Liver (tissue), 9 donors: ENCODE measurements around the gene KRT80. TPM values are rescaled to one million over a fixed set of nuclear protein-coding genes. Genes with fewer than 3 reads are reported as not detected.

Experiments
- DNase-seq: peaks from one replicate; pipeline ENCODE4 v3.0.0-alpha.2; 2017; ENCODE audit warnings: low spot score
- H3K27ac ChIP-seq, 2 donors: one replicate each; pipeline ENCODE4 v1.7.0; 2013; ENCODE audit warnings: inconsistent platforms in 2 of 2, low read length in 2 of 2, control low read depth in 1 of 2, low read depth in 1 of 2, mild to moderate bottlenecking in 1 of 2
- H3K27me3 ChIP-seq, 4 donors: one replicate each; pipeline versions ENCODE4 v1.6.1 to v1.7.0; 2013; ENCODE audit warnings: low read length in 3 of 4, inconsistent platforms in 1 of 4, mild to moderate bottlenecking in 1 of 4, moderate library complexity in 1 of 4; ENCODE audit not compliant: control insufficient read depth in 4 of 4, insufficient read depth in 4 of 4
- H3K36me3 ChIP-seq, 4 donors: one replicate each; pipeline versions ENCODE4 v1.6.1 to v1.7.0; 2013; ENCODE audit warnings: low read length in 3 of 4, mild to moderate bottlenecking in 3 of 4, low read depth in 1 of 4, moderate library complexity in 1 of 4; ENCODE audit not compliant: control insufficient read depth in 4 of 4, insufficient read depth in 3 of 4
- H3K4me1 ChIP-seq, 4 donors: one replicate each; pipeline versions ENCODE4 v1.6.1 to v1.7.0; 2013; ENCODE audit warnings: low read length in 3 of 4, mild to moderate bottlenecking in 3 of 4, moderate library complexity in 1 of 4; ENCODE audit not compliant: control insufficient read depth in 4 of 4, insufficient read depth in 4 of 4
- H3K4me3 ChIP-seq, 3 donors: one replicate each; pipeline versions ENCODE4 v1.6.1 to v1.7.0; 2013; ENCODE audit warnings: low read length in 3 of 3, control low read depth in 1 of 3, low read depth in 1 of 3, mild to moderate bottlenecking in 1 of 3
- H3K9ac ChIP-seq, 2 donors: one replicate each; pipeline ENCODE4 v1.7.0; 2013; ENCODE audit warnings: low read length in 2 of 2, mild to moderate bottlenecking in 2 of 2, moderate library complexity in 2 of 2, control low read depth in 1 of 2, low read depth in 1 of 2
- H3K9me3 ChIP-seq, 4 donors: one replicate each; pipeline versions ENCODE4 v1.6.1 to v1.7.0; 2013; ENCODE audit warnings: low read length in 3 of 4; ENCODE audit not compliant: control insufficient read depth in 4 of 4
- ATF3 ChIP-seq: IDR thresholded peaks from 2 replicates; pipeline ENCODE4 v1.6.1; 2016; ENCODE audit warnings: antibody characterized with exemption
- CTCF ChIP-seq: fragments of 150-350 bp; IDR thresholded peaks from 2 replicates; pipeline ENCODE4 v1.5.1; 2017; ENCODE audit warnings: improper control_type of control experiment, low read depth, low read length; ENCODE audit not compliant: missing input control
- EGR1 ChIP-seq, 2 donors: IDR thresholded peaks; 2 replicates each; pipeline ENCODE4 v1.6.1; 2016 to 2018; ENCODE audit warnings: antibody characterized with exemption in 2 of 2, low read depth in 2 of 2
- FOXA1 ChIP-seq: IDR thresholded peaks from 2 replicates; pipeline ENCODE4 v1.6.1; 2016; ENCODE audit warnings: antibody characterized with exemption
- FOXA2 ChIP-seq: IDR thresholded peaks from 2 replicates; pipeline ENCODE4 v1.6.1; 2016; ENCODE audit warnings: antibody characterized with exemption
- GABPA ChIP-seq, 2 donors: IDR thresholded peaks in 1 of 2; conservative IDR thresholded peaks in 1 of 2; 2 replicates each; pipeline ENCODE4 v1.6.1; 2016; ENCODE audit warnings: antibody characterized with exemption in 2 of 2, mild to moderate bottlenecking in 1 of 2, moderate library complexity in 1 of 2
- HNF4A ChIP-seq, 2 donors: conservative IDR thresholded peaks; 2 replicates each; pipeline ENCODE4 v1.6.1; 2016; ENCODE audit warnings: antibody characterized with exemption in 2 of 2, mild to moderate bottlenecking in 2 of 2
- HNF4G ChIP-seq: IDR thresholded peaks from 2 replicates; pipeline ENCODE4 v1.6.1; 2016; ENCODE audit warnings: antibody characterized with exemption
- JUND ChIP-seq, 2 donors: IDR thresholded peaks; 2 replicates each; pipeline ENCODE4 v1.6.1; 2016; ENCODE audit warnings: antibody characterized with exemption in 2 of 2
- MAX ChIP-seq: IDR thresholded peaks from 2 replicates; pipeline ENCODE4 v1.6.1; 2016; ENCODE audit warnings: antibody characterized with exemption
- NR2F2 ChIP-seq: IDR thresholded peaks from 2 replicates; pipeline ENCODE4 v1.6.1; 2016; ENCODE audit warnings: antibody characterized with exemption
- RAD21 ChIP-seq, 2 donors: IDR thresholded peaks; 2 replicates each; pipeline ENCODE4 v1.6.1; 2016; ENCODE audit warnings: antibody characterized with exemption in 2 of 2, mild to moderate bottlenecking in 2 of 2
- REST ChIP-seq: IDR thresholded peaks from 2 replicates; pipeline ENCODE4 v1.6.1; 2016; ENCODE audit warnings: antibody characterized with exemption, mild to moderate bottlenecking
- RXRA ChIP-seq, 2 donors: IDR thresholded peaks; 2 replicates each; pipeline ENCODE4 v1.6.1; 2017 to 2018; ENCODE audit warnings: antibody characterized with exemption in 2 of 2, mild to moderate bottlenecking in 1 of 2
- SP1 ChIP-seq: IDR thresholded peaks from 2 replicates; pipeline ENCODE4 v1.6.1; 2018; ENCODE audit warnings: antibody characterized with exemption, mild to moderate bottlenecking
- TAF1 ChIP-seq: conservative IDR thresholded peaks from 2 replicates; pipeline ENCODE4 v1.6.1; 2016; ENCODE audit warnings: antibody characterized with exemption, mild to moderate bottlenecking
- YY1 ChIP-seq: IDR thresholded peaks from 2 replicates; pipeline ENCODE4 v1.6.1; 2016; ENCODE audit warnings: antibody characterized with exemption, mild to moderate bottlenecking
- ZBTB33 ChIP-seq: IDR thresholded peaks from 2 replicates; pipeline ENCODE4 v1.6.1; 2016; ENCODE audit warnings: antibody characterized with exemption
- WGBS: extraction: QIAGEN DNeasy Blood & Tissue Kit; methylation state at CpG from one replicate; pipeline ENCODE4 v1.1.7; 2013; 5-methylcytosine and 5-hydroxymethylcytosine counted together
- polyA plus RNA-seq, 2 donors: library from polyadenylated mRNA; stranded (reverse) in 1 of 2; unstranded in 1 of 2; fragments of 200-250 nt in 1 of 2; fragments of >200 nt in 1 of 2; fragmentation: Nextera tagmentation in 1 of 2; extraction: Ambion mirVana in 1 of 2; gene quantifications; one replicate each; pipeline versions ENCODE4 v1.2.1 to v1.2.3, GENCODE V29; 2013 to 2015
- total RNA-seq, 2 donors: library from RNA; depleted of rRNA; stranded (reverse); fragments of >200 nt; gene quantifications; one replicate each; pipeline ENCODE4 v1.2.3, GENCODE V29; 2014
- donor health status: healthy.
- donor health status: healthy.
- donor health status: healthy.
- donor health status: healthy.
- donor health status: healthy.

KRT80 gene
- total and polyA plus RNA-seq, 4 donors: 0.04 to 0.12 (median 0.07) TPM

GRCh38 chr12:52175371-52176350, 16.2 kb downstream of the KRT80 start:
- TF ChIP-seq TAF1 (no peak), HNF4A (conservative IDR thresholded peaks at IDR 0.05) (no peak), JUND (IDR thresholded peaks at IDR 0.05) (no peak), REST (no peak), FOXA2 (no peak), EGR1 (IDR thresholded peaks at IDR 0.05; ENCODE audit: low read depth in 2 of 2) (no peak), RAD21 (IDR thresholded peaks at IDR 0.05) (no peak), RXRA (IDR thresholded peaks at IDR 0.05) (no peak), HNF4G (no peak), GABPA (IDR thresholded peaks at IDR 0.05 in 1 of 2, conservative IDR thresholded peaks at IDR 0.05 in 1 of 2) (no peak), CTCF (no peak), ZBTB33 (no peak), NR2F2 (no peak), SP1 (no peak), FOXA1 (no peak), YY1 (no peak), MAX (no peak), ATF3 (no peak)
- Histone ChIP-seq H3K27ac (no peak overlapping the region), H3K27me3 (no peaks in the 10 kb centered on the region)

More at GRCh38 chr12:52175371-52176350, 16.2 kb downstream of the KRT80 start:
- 75% methylated on average over 20 of the region's 20 CpGs for WGBS
- H3K4me1 ChIP-seq: no peaks in the 10 kb centered on the region
- H3K9me3 ChIP-seq: no peaks in the 10 kb centered on the region
- no peak overlapping the region for H3K9ac ChIP-seq
- no peak for DNase-seq
- no peaks in the 10 kb centered on the region for H3K36me3 ChIP-seq
- H3K4me3 ChIP-seq: no peak overlapping the region
